H1 (cell line): ENCODE data around the gene KRT35. TPM values are rescaled to one million over a fixed set of nuclear protein-coding genes. Genes with fewer than 3 reads are reported as not detected.

Experiments used
- CTCF ChIA-PET: fragments of 300-600 bp; sonication (Branson Sonifier 250); formaldehyde crosslinking; loops from one replicate; lab custom pipeline; 2021; ENCODE audit not compliant: partially characterized antibody; lab: Charles Lee
- POLR2A ChIA-PET: fragments of 300-600 bp; sonication (Branson Sonifier 250); formaldehyde crosslinking; loops from one replicate; lab custom pipeline; 2021; ENCODE audit warnings: inconsistent platforms; ENCODE audit not compliant: partially characterized antibody; lab: Charles Lee
- DNase-seq, 2 experiments: peaks; one replicate each; pipeline versions ENCODE4 v3.0.0 to v3.0.0-alpha.2; 2010 to 2022; ENCODE audit warnings: low spot score in 2 of 2, low read depth in 1 of 2, mixed read lengths in 1 of 2
- FAIRE-seq: peaks from 2 replicates; lab custom pipeline; 2011; peaks lifted over from hg19 to GRCh38; lab: Jason Lieb, UNC
- H2AFZ ChIP-seq: 2 replicates; pipeline ENCODE4 v1.8.1; 2012; ENCODE audit warnings: low read length, inconsistent platforms
- H2AK5ac ChIP-seq: 2 replicates; pipeline ENCODE4 v1.6.1; 2013; ENCODE audit warnings: low read depth, low read length
- H2BK120ac ChIP-seq: replicated peaks from 2 replicates; pipeline ENCODE3; 2013; ENCODE audit warnings: low read depth, low read length, inconsistent platforms
- H2BK12ac ChIP-seq: 2 replicates; pipeline ENCODE4 v1.6.1; 2013; ENCODE audit warnings: low read depth, low read length
- H2BK15ac ChIP-seq: 2 replicates; pipeline ENCODE4 v1.6.1; 2013; ENCODE audit warnings: low read length
- H2BK20ac ChIP-seq: 2 replicates; pipeline ENCODE4 v1.6.1; 2013; ENCODE audit warnings: low read length
- H2BK5ac ChIP-seq: 2 replicates; pipeline ENCODE4 v1.6.1; 2013; ENCODE audit warnings: low read depth, low read length
- H3K14ac ChIP-seq: 2 replicates; pipeline ENCODE4 v1.6.1; 2013; ENCODE audit warnings: inconsistent platforms; ENCODE audit not compliant: insufficient read length
- H3K18ac ChIP-seq: 2 replicates; pipeline ENCODE4 v1.6.1; 2013; ENCODE audit warnings: low read length; ENCODE audit errors: extremely low read depth
- H3K23ac ChIP-seq: 2 replicates; pipeline ENCODE4 v1.6.1; 2013; ENCODE audit warnings: inconsistent platforms; ENCODE audit not compliant: insufficient read length
- H3K23me2 ChIP-seq: 2 replicates; pipeline ENCODE4 v1.6.1; 2013; ENCODE audit warnings: low read depth, low read length
- H3K27ac ChIP-seq: 2 replicates; pipeline ENCODE4 v1.6.1; 2011; ENCODE audit warnings: low read depth, low read length, inconsistent platforms
- H3K27me3 ChIP-seq, 4 experiments: replicated peaks in 1 of 4; 1 replicate in 1 of 4; 2 replicates in 3 of 4; pipeline versions ENCODE4 v1.6.1 to v1.8.1; 2011 to 2013; ENCODE audit warnings: low read length in 3 of 4, mild to moderate bottlenecking in 3 of 4, inconsistent platforms in 2 of 4, mixed read lengths in 2 of 4, moderate library complexity in 1 of 4; ENCODE audit not compliant: control insufficient read depth in 3 of 4, insufficient read depth in 3 of 4; ENCODE audit errors: extremely low read depth in 1 of 4
- H3K36me3 ChIP-seq, 4 experiments: 2 replicates each; pipeline versions ENCODE4 v1.6.1 to v1.8.1; 2011 to 2013; ENCODE audit warnings: mild to moderate bottlenecking in 4 of 4, low read length in 3 of 4, moderate library complexity in 2 of 4, control low read depth in 1 of 4, inconsistent platforms in 1 of 4; ENCODE audit not compliant: insufficient read depth in 4 of 4, control insufficient read depth in 2 of 4
- H3K4ac ChIP-seq: replicated peaks from 2 replicates; pipeline ENCODE3; 2013; ENCODE audit warnings: low read length, low read depth, mixed read lengths, inconsistent platforms; ENCODE audit not compliant: insufficient read length
- H3K4me1 ChIP-seq, 4 experiments: replicated peaks in 1 of 4; 1 replicate in 1 of 4; 2 replicates in 3 of 4; pipeline versions ENCODE4 v1.6.1 to v1.8.1; 2011 to 2013; ENCODE audit warnings: low read length in 3 of 4, inconsistent platforms in 2 of 4, mixed read lengths in 1 of 4; ENCODE audit not compliant: insufficient read depth in 4 of 4, control insufficient read depth in 3 of 4
- H3K4me2 ChIP-seq, 2 experiments: 2 replicates each; pipeline versions ENCODE4 v1.6.1 to v1.8.1; 2011 to 2013; ENCODE audit warnings: low read depth in 2 of 2, low read length in 2 of 2, control low read depth in 1 of 2, inconsistent platforms in 1 of 2, mild to moderate bottlenecking in 1 of 2; ENCODE audit not compliant: insufficient read depth in 1 of 2
- H3K4me3 ChIP-seq, 4 experiments: fragments of 200-600, 300-600 bp in 1 of 4; sonication (generic), shearing (Covaris generic), sonication (Bioruptor Twin) in 1 of 4; 2 replicates each; pipeline versions ENCODE4 v1.5.1 to v1.8.1; 2011 to 2016; ENCODE audit warnings: low read length in 4 of 4, low read depth in 3 of 4, control low read depth in 2 of 4, inconsistent platforms in 2 of 4, mild to moderate bottlenecking in 2 of 4, mixed read lengths in 1 of 4, moderate library complexity in 1 of 4; ENCODE audit not compliant: insufficient read depth in 2 of 4; ENCODE audit errors: extremely low read depth in 1 of 4
- H3K56ac ChIP-seq: replicated peaks from 2 replicates; pipeline ENCODE3; 2013; ENCODE audit warnings: low read depth, mild to moderate bottlenecking, mixed read lengths, low read length, inconsistent platforms; ENCODE audit not compliant: insufficient read length
- H3K79me1 ChIP-seq: 2 replicates; pipeline ENCODE4 v1.6.1; 2013; ENCODE audit warnings: low read depth, low read length, control low read depth
- H3K79me2 ChIP-seq, 2 experiments: 2 replicates each; pipeline versions ENCODE4 v1.6.1 to v1.8.1; 2012 to 2013; ENCODE audit warnings: low read length in 2 of 2, mild to moderate bottlenecking in 2 of 2, inconsistent platforms in 1 of 2; ENCODE audit not compliant: insufficient read depth in 2 of 2, control insufficient read depth in 1 of 2
- H3K9ac ChIP-seq, 4 experiments: replicated peaks in 1 of 4; 1 replicate in 1 of 4; 2 replicates in 3 of 4; pipeline versions ENCODE4 v1.6.1 to v1.8.1; 2011 to 2013; ENCODE audit warnings: low read depth in 3 of 4, low read length in 3 of 4, control low read depth in 2 of 4, mild to moderate bottlenecking in 2 of 4, moderate library complexity in 2 of 4, inconsistent platforms in 1 of 4; ENCODE audit errors: extremely low read depth in 1 of 4
- H3K9me3 ChIP-seq, 2 experiments: 2 replicates each; pipeline versions ENCODE4 v1.6.1 to v1.8.1; 2012 to 2013; ENCODE audit warnings: mild to moderate bottlenecking in 2 of 2, moderate library complexity in 2 of 2, control low read depth in 1 of 2, inconsistent platforms in 1 of 2, low read depth in 1 of 2, low read length in 1 of 2, mixed read lengths in 1 of 2; ENCODE audit not compliant: insufficient read depth in 2 of 2
- H4K20me1 ChIP-seq, 2 experiments: replicated peaks in 1 of 2; 2 replicates each; pipeline versions ENCODE3 to v1.8.1; 2011 to 2013; ENCODE audit warnings: inconsistent platforms in 2 of 2, low read length in 2 of 2, mild to moderate bottlenecking in 1 of 2; ENCODE audit not compliant: insufficient read depth in 2 of 2, control insufficient read depth in 1 of 2
- H4K5ac ChIP-seq: 2 replicates; pipeline ENCODE4 v1.6.1; 2013; ENCODE audit warnings: low read length, low read depth, mixed read lengths, inconsistent platforms; ENCODE audit not compliant: insufficient read length
- H4K8ac ChIP-seq: 2 replicates; pipeline ENCODE4 v1.8.0; 2013; ENCODE audit warnings: mild to moderate bottlenecking, moderate library complexity, low read length, inconsistent platforms; ENCODE audit not compliant: insufficient read depth; ENCODE audit errors: extremely low read depth
- H4K91ac ChIP-seq: replicated peaks from 2 replicates; pipeline ENCODE3; 2013; ENCODE audit warnings: low read length, mixed read lengths, inconsistent platforms; ENCODE audit not compliant: insufficient read length
- BCL11A ChIP-seq, 2 experiments: IDR thresholded peaks; one replicate each; pipeline ENCODE4 v1.6.1; 2011; ENCODE audit warnings: low read depth in 2 of 2, low read length in 2 of 2, mild to moderate bottlenecking in 2 of 2
- CBX5 ChIP-seq: fragments of 300-800, 300-1000 bp; sonication (generic); IDR thresholded peaks from 2 replicates; pipeline ENCODE4 v1.7.1; 2016; ENCODE audit warnings: antibody characterized with exemption, low read length, low read depth
- CHD2 ChIP-seq: IDR thresholded peaks from 2 replicates; pipeline ENCODE4 v1.6.1; 2012; ENCODE audit warnings: low read length, improper control_type of control experiment
- MAFK ChIP-seq: IDR thresholded peaks from 2 replicates; pipeline ENCODE4 v1.6.1; 2012; ENCODE audit warnings: low read depth, mild to moderate bottlenecking, improper control_type of control experiment, low read length
- PHF8 ChIP-seq: fragments of 200-600 bp; sonication (generic); conservative IDR thresholded peaks from 2 replicates; pipeline ENCODE4 v1.7.1; 2012; ENCODE audit warnings: low read depth, mild to moderate bottlenecking, inconsistent platforms, low read length, moderate library complexity
- RFX5 ChIP-seq: IDR thresholded peaks from 2 replicates; pipeline ENCODE4 v1.6.1; 2011; ENCODE audit warnings: low read depth, low read length, improper control_type of control experiment, borderline replicate concordance
- SIN3A ChIP-seq, 2 experiments: IDR thresholded peaks in 1 of 2; conservative IDR thresholded peaks in 1 of 2; 2 replicates each; pipeline ENCODE4 v1.6.1; 2011 to 2012; ENCODE audit warnings: low read length in 2 of 2, improper control_type of control experiment in 1 of 2, low read depth in 1 of 2, mild to moderate bottlenecking in 1 of 2
- SUZ12 ChIP-seq: fragments of 200-600 bp; sonication (generic); IDR thresholded peaks from 2 replicates; pipeline ENCODE4 v1.6.1; 2012; ENCODE audit warnings: mild to moderate bottlenecking, inconsistent platforms, low read length, moderate library complexity, mixed read lengths
- WGBS, 2 experiments: shearing (Covaris generic) in 1 of 2; methylation state at CpG; one replicate each; pipeline versions ENCODE4 v1.1.6 to v1.1.7; 2013 to 2015; ENCODE audit warnings: low lambda C conversion rate in 2 of 2, mixed read lengths in 2 of 2, inconsistent platforms in 1 of 2, low coverage in 1 of 2, missing lambda C conversion rate in 1 of 2; ENCODE audit not compliant: insufficient replicate concordance in 2 of 2, insufficient coverage in 1 of 2, insufficient read length in 1 of 2; ENCODE audit errors: extremely low coverage in 1 of 2, missing lambda C conversion rate in 1 of 2; 5-methylcytosine and 5-hydroxymethylcytosine counted together
- polyA plus RNA-seq, 7 experiments: library from polyadenylated mRNA; depleted of rRNA in 3 of 7; stranded (reverse) in 5 of 7; unstranded in 2 of 7; fragments of >200 nt in 5 of 7; fragments of 200-250 nt in 2 of 7; gene quantifications; 1 replicate in 5 of 7; 2 replicates in 1 of 7; 4 replicates in 1 of 7; pipeline versions ENCODE4 v1.2.1 to v1.2.3, GENCODE V29; 2011 to 2013; ENCODE audit warnings: missing spikeins in 2 of 7, mixed read lengths in 2 of 7
- total RNA-seq: library from RNA; stranded (reverse); fragmentation: NEBNext Ultra II Directional; extraction: Animal tissue kit (Norgen Biotek cat#: 25700); gene quantifications from 2 replicates; pipeline ENCODE4 v1.2.1, GENCODE V29; 2021
- TF ChIP-seq, protein P1 (sequence below), 3 experiments: IDR thresholded peaks; 1 replicate in 2 of 3; 2 replicates in 1 of 3; pipeline versions ENCODE4 v1.5.1 to v1.6.1; 2011; ENCODE audit warnings: low read length in 3 of 3, mild to moderate bottlenecking in 3 of 3, inconsistent platforms in 2 of 3, low read depth in 1 of 3, moderate library complexity in 1 of 3; ENCODE audit not compliant: insufficient read depth in 1 of 3; ENCODE audit errors: control extremely low read depth in 1 of 3
- TF ChIP-seq, protein P2 (sequence below): IDR thresholded peaks from 2 replicates; pipeline ENCODE4 v1.6.1; 2011; ENCODE audit warnings: low read depth, mild to moderate bottlenecking, low read length; ENCODE audit not compliant: insufficient read depth

Gene KRT35
- total and polyA plus RNA-seq, 2 of the 8 experiments (the other 6 are each of a cell fraction or from before 2014, with no cell fraction given): not detected

DNA sequence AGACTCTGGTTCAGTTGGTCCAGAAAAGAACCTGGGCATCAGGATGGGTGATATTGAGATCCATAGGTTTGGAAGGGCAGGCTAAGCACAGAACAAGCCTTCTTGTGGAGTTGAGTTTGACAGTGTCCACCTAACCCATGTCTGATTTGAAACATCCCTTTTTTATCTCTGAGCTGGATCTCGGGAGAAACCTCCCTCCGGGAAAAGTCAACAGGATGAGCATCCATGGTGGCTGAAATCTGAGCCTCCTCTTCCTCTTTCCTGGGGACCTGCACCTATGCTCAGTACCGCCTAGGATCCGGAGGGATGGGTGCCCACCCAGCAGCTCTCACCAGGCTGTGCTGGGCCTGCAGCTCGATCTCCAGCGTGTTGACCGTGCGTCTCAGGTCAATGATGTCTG lies 17.2 kb downstream of the KRT35 start:
- H3K9me3 ChIP-seq: no peaks in the 10 kb centered on the region; a peak in 1 of 4 replicates
- H4K20me1 ChIP-seq: no peaks in the 10 kb centered on the region
- no peak overlapping the region for H3K4me2 ChIP-seq
- no peaks in the 10 kb centered on the region for H3K36me3 ChIP-seq
- DNase-seq (no peak), FAIRE-seq (no peak)
- no peak overlapping the region for H2BK12ac ChIP-seq
- H2AFZ ChIP-seq: no peak overlapping the region
- ChIA-PET CTCF (interaction anchor here (1.3 to 2.0 kb wide), 4 partner anchors 11 to 85 kb away, joined by 4 to 5 read pairs (median 4); no protein-coding TSS in a partner anchor), POLR2A (interaction anchor here (1.6 kb wide), 1 partner anchor 64 kb away, joined by 5 read pairs; the partner anchor contains the start of gene KRT19)
- H3K9ac ChIP-seq: no peak overlapping the region
- H3K14ac ChIP-seq: no peak overlapping the region
- no peak overlapping the region; the same call in 1 of the 2 replicates for H2BK5ac ChIP-seq
- no peak overlapping the region for H2BK20ac ChIP-seq
- no peak overlapping the region for H2AK5ac ChIP-seq
- H3K79me1 ChIP-seq: no peaks in the 10 kb centered on the region
- H3K23me2 ChIP-seq: no peaks in the 10 kb centered on the region
- no peak overlapping the region for H3K27ac ChIP-seq
- H3K79me2 ChIP-seq: no peaks in the 10 kb centered on the region
- no peak overlapping the region for H3K18ac ChIP-seq
- H4K8ac ChIP-seq: no peak overlapping the region
- whole genome bisulfite sequencing, 2 experiments: 94% methylated on average over 8 of the region's 8 CpGs; no CpG with 5 or more reads in 1 of the 2 experiments
- no peaks in the 10 kb centered on the region for H3K4me1 ChIP-seq
- H3K4ac ChIP-seq: no peak overlapping the region
- no peak overlapping the region for H3K4me3 ChIP-seq
- H3K23ac ChIP-seq: no peak overlapping the region
- H4K5ac ChIP-seq: no peak overlapping the region
- no peak overlapping the region for H3K56ac ChIP-seq
- no peaks in the 10 kb centered on the region for H3K27me3 ChIP-seq
- H4K91ac ChIP-seq: no peak overlapping the region
- no peak overlapping the region for H2BK120ac ChIP-seq
- no peak overlapping the region for H2BK15ac ChIP-seq
- TF ChIP-seq CHD2 (no peak), RFX5 (no peak), BCL11A (IDR thresholded peaks at IDR 0.05; ENCODE audit: low read depth in 2 of 2, low read length in 2 of 2) (no peak), CBX5 (no peak), PHF8 (no peak), MAFK (no peak), SIN3A (conservative IDR thresholded peaks at IDR 0.05 in 1 of 2, IDR thresholded peaks at IDR 0.05 in 1 of 2; ENCODE audit: low read depth in 1 of 2, low read length in 2 of 2) (no peak), SUZ12 (no peak)
- TF ChIP-seq, protein P1, sequence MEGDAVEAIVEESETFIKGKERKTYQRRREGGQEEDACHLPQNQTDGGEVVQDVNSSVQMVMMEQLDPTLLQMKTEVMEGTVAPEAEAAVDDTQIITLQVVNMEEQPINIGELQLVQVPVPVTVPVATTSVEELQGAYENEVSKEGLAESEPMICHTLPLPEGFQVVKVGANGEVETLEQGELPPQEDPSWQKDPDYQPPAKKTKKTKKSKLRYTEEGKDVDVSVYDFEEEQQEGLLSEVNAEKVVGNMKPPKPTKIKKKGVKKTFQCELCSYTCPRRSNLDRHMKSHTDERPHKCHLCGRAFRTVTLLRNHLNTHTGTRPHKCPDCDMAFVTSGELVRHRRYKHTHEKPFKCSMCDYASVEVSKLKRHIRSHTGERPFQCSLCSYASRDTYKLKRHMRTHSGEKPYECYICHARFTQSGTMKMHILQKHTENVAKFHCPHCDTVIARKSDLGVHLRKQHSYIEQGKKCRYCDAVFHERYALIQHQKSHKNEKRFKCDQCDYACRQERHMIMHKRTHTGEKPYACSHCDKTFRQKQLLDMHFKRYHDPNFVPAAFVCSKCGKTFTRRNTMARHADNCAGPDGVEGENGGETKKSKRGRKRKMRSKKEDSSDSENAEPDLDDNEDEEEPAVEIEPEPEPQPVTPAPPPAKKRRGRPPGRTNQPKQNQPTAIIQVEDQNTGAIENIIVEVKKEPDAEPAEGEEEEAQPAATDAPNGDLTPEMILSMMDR (IDR thresholded peaks at IDR 0.05; ENCODE audit: control extremely low read depth in 1 of 3, insufficient read depth in 1 of 3, low read depth in 1 of 3, low read length in 3 of 3): no peak
- TF ChIP-seq, protein P2, sequence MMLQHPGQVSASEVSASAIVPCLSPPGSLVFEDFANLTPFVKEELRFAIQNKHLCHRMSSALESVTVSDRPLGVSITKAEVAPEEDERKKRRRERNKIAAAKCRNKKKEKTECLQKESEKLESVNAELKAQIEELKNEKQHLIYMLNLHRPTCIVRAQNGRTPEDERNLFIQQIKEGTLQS: no peak
